AG04450 (cell line): ENCODE results near the gene HSPB6. TPM values are rescaled to one million over a fixed set of nuclear protein-coding genes. Genes with fewer than 3 reads are reported as not detected.

Source experiments
- CTCF ChIA-PET: fragments of 300-600, 350-600 bp; formaldehyde crosslinking; extraction: SDS; loops from one replicate; lab custom pipeline; 2022; ENCODE audit warnings: antibody characterized with exemption, inconsistent platforms; lab: Charles Lee
- POLR2A ChIA-PET: fragments of 350-600 bp; formaldehyde crosslinking; extraction: SDS; loops from one replicate; lab custom pipeline; 2021; ENCODE audit warnings: antibody characterized with exemption, inconsistent platforms; lab: Yijun Ruan, JAX
- DNase-seq: peaks from one replicate; pipeline ENCODE4 v3.0.0-alpha.2; 2011; ENCODE audit warnings: low read depth, low spot score
- H3K27ac ChIP-seq: one replicate; pipeline ENCODE4 v1.5.1; 2012; ENCODE audit warnings: low read depth, low read length, control low read depth
- H3K27me3 ChIP-seq: one replicate; pipeline ENCODE4 v1.6.0; 2012; ENCODE audit warnings: low read length; ENCODE audit not compliant: control insufficient read depth, insufficient read depth
- H3K4me3 ChIP-seq: 2 replicates; pipeline ENCODE4 v1.5.1; 2011; ENCODE audit warnings: mild to moderate bottlenecking, low read depth, low read length, control low read depth
- H3K9me3 ChIP-seq: 2 replicates; pipeline ENCODE4 v1.5.1; 2012; ENCODE audit warnings: low read length; ENCODE audit not compliant: control insufficient read depth, insufficient read depth
- CTCF ChIP-seq: IDR thresholded peaks from 2 replicates; pipeline ENCODE4 v1.5.1; 2011; ENCODE audit warnings: low read depth, low read length, control low read depth, inconsistent platforms
- polyA plus RNA-seq: library from polyadenylated mRNA; depleted of rRNA; stranded (reverse); fragments of >200 nt; gene quantifications from 2 replicates; pipeline ENCODE4 v1.2.3, GENCODE V29; 2011

HSPB6 gene
- polyA plus RNA-seq, 1 experiment, result 31.7 TPM

GRCh38 chr19:35715981-35716800 is 40.6 kb downstream of the HSPB6 start:
- no peak for DNase-seq
- ChIA-PET CTCF (interaction anchor here (0.7 to 1.0 kb wide), 2 partner anchors 23 to 167 kb away, joined by 3 read pairs; no protein-coding TSS in a partner anchor), POLR2A (no interaction called here)

GRCh38 chr19:35715355-35715809 is 41.4 kb downstream of the HSPB6 start:
- no peak overlapping the region for H3K27ac ChIP-seq
- ChIA-PET CTCF (interaction anchor here (0.7 to 1.0 kb wide), 3 partner anchors 22 to 166 kb away, joined by 3 read pairs; no protein-coding TSS in a partner anchor), POLR2A (no interaction called here)
- no peak overlapping the region for H3K4me3 ChIP-seq
- H3K27me3 ChIP-seq, result peaks cover 2% of the 10 kb centered on the region
- no peak for DNase-seq
- TF ChIP-seq CTCF, result no peak
- H3K9me3 ChIP-seq, result no peaks in the 10 kb centered on the region; the same call in 1 of the 2 replicates

More at GRCh38 chr19:35715981-35716800, 40.6 kb downstream of the HSPB6 start:
- Histone ChIP-seq H3K27me3 (no peaks in the 10 kb centered on the region), H3K27ac (peak overlapping the region; percentile 57), H3K4me3 (peak overlapping the region; percentile 84), H3K9me3 (no peaks in the 10 kb centered on the region; the same call in 1 of the 2 replicates)
- no peak for TF ChIP-seq CTCF

GRCh38 chr19:35714601-35715354 is 42.1 kb downstream of the HSPB6 start:
- no peak for DNase-seq
- no peak overlapping the region for H3K4me3 ChIP-seq
- H3K27me3 ChIP-seq, result peaks cover 2% of the 10 kb centered on the region
- POLR2A ChIA-PET, result no interaction called here
- no peak overlapping the region for H3K27ac ChIP-seq
- TF ChIP-seq CTCF, result no peak
- H3K9me3 ChIP-seq, result no peaks in the 10 kb centered on the region; the same call in 1 of the 2 replicates
- CTCF ChIA-PET, result interaction anchor here (0.6 to 0.8 kb wide), 2 partner anchors 20 to 22 kb away, joined by 3 read pairs; no protein-coding TSS in a partner anchor

- no peak overlapping the region for H3K27ac ChIP-seq
- CTCF ChIA-PET, result no interaction called here
- no peak for DNase-seq
- POLR2A ChIA-PET, result no interaction called here
- H3K9me3 ChIP-seq, result no peaks in the 10 kb centered on the region; the same call in 1 of the 2 replicates
- H3K4me3 ChIP-seq, result no peak overlapping the region
- H3K27me3 ChIP-seq, result peaks cover 2% of the 10 kb centered on the region
- TF ChIP-seq CTCF, result no peak
Measured at GRCh38 chr19:35713904-35714495, 42.8 kb downstream of the HSPB6 start.
